HUES64 (cell line): ENCODE results near the gene KCNK3.

Experiments used
- H3K27ac ChIP-seq: 2 replicates; pipeline ENCODE4 v1.7.0; 2013; ENCODE audit warnings: low read depth, low read length, inconsistent platforms
- H3K27me3 ChIP-seq: 2 replicates; pipeline ENCODE4 v1.6.1; 2013; ENCODE audit warnings: mild to moderate bottlenecking, low read length; ENCODE audit not compliant: insufficient read depth
- H3K36me3 ChIP-seq: 2 replicates; pipeline ENCODE4 v1.6.1; 2013; ENCODE audit warnings: mild to moderate bottlenecking, low read length; ENCODE audit not compliant: insufficient read depth
- H3K4me1 ChIP-seq: 2 replicates; pipeline ENCODE4 v1.6.1; 2013; ENCODE audit warnings: mild to moderate bottlenecking, low read length, moderate library complexity; ENCODE audit not compliant: insufficient read depth
- H3K4me3 ChIP-seq: 2 replicates; pipeline ENCODE4 v1.5.1; 2013; ENCODE audit warnings: mild to moderate bottlenecking, low read length, moderate library complexity
- H3K9ac ChIP-seq: 2 replicates; pipeline ENCODE4 v1.6.1; 2013; ENCODE audit warnings: mild to moderate bottlenecking, low read depth, low read length
- H3K9me3 ChIP-seq: 2 replicates; pipeline ENCODE4 v1.6.1; 2013; ENCODE audit warnings: low read depth, low read length; ENCODE audit not compliant: insufficient read depth
- WGBS: fragments of 150-250, 120-280 bp; methylation state at CpG from one replicate; pipeline ENCODE4 v1.1.7; 2013; ENCODE audit warnings: missing lambda C conversion rate; 5-methylcytosine and 5-hydroxymethylcytosine counted together

Gene KCNK3

DNA sequence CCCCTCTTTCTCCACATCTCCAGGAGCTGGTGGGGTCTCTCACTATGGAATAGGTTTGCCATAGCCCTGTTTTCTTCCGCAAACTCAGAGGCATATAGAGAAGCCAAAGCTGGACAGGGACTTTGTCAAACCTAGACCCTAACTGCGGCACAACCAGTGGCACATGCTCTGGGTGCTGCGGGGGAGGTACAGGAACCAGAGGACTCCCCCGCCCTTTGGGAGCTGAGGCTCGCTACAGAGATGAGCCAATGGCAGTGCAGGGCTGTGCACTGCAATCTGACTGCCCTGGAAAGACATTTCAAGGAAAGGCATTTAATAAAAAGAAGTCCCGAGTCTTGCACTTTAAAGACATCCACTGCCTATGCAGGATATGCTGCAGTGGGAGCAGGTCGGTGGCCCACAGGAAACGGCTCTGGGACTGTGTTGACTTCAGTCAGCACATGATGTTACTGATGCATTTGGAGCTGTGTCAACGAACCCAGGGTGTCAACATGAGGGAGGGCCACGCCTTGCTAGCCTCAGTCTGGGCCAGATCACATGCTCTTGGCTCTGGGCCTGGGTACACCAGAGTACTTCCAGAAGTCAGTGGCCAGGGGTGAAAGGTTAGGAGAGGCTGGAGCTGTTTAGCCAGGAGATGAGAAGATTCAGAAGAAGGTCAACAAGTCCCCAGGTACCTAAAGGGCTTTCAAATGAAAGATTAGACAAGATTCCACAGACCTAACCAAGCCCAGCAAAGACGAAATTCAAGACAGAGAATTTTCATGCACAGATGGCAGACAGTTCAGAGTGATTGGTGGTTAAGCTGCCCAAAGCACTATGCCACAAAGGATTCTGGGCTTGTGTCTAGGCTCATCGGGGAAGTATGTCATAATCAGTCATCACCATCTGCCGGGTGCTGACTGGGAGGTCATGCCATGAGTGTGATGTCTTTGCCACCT is 79.8 kb downstream of the KCNK3 start:
- H3K9ac ChIP-seq: peak overlapping the region; percentile 31; the same call in 1 of the 2 replicates
- no peak overlapping the region for H3K4me3 ChIP-seq
- no peak overlapping the region for H3K27ac ChIP-seq
- peaks cover 32% of the 10 kb centered on the region for H3K36me3 ChIP-seq
- no peaks in the 10 kb centered on the region for H3K9me3 ChIP-seq
- H3K27me3 ChIP-seq: no peaks in the 10 kb centered on the region
- 93% methylated on average over 13 of the region's 13 CpGs for WGBS
- H3K4me1 ChIP-seq: peaks cover 9% of the 10 kb centered on the region; the same call in 1 of the 2 replicates

DNA sequence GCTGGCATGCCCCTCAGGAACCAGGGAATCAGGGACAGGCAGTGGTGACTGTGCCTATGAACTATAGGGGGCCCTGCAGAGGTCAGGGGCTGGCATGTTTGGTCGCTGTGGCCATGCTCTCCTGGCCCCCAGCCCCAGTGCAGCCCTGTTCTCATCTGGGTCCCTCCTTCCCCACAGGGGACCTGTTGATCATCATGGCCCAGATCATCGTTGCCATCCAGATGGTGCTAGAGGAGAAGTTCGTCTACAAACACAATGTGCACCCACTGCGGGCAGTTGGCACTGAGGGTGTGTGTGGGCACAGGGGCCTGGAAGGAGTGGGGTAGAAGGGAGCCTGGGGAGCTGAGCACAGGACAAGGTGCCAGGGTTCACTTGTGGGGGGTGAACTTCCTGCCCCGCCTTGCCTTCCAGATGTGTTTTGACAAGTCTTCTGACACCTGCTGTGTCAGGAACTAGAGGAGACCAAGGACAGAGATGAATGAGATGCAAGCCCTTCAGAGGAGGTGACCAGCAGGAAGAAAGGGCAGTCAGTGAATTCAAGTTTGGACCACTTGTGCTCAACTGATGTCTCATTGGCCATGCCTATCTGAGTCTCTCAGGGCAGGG is 83.8 kb downstream of the KCNK3 start:
- H3K36me3 ChIP-seq: peaks cover 51% of the 10 kb centered on the region
- no peak overlapping the region for H3K9ac ChIP-seq
- no peaks in the 10 kb centered on the region for H3K9me3 ChIP-seq
- no peak overlapping the region for H3K4me3 ChIP-seq
- 91% methylated on average over 5 of the region's 5 CpGs for WGBS
- no peaks in the 10 kb centered on the region for H3K27me3 ChIP-seq
- H3K4me1 ChIP-seq: no peaks in the 10 kb centered on the region
- H3K27ac ChIP-seq: no peak overlapping the region

- no peaks in the 10 kb centered on the region for H3K27me3 ChIP-seq
- no peaks in the 10 kb centered on the region for H3K9me3 ChIP-seq
- no peak overlapping the region for H3K4me3 ChIP-seq
- no peak overlapping the region for H3K27ac ChIP-seq
- no peaks in the 10 kb centered on the region for H3K4me1 ChIP-seq
- H3K9ac ChIP-seq: no peak overlapping the region
- WGBS: 95% methylated on average over 18 of the region's 18 CpGs
- H3K36me3 ChIP-seq: peaks cover 49% of the 10 kb centered on the region
These were observed 85.6 kb downstream of the KCNK3 start for GRCh38 chr2:26778098-26778497.

- no peaks in the 10 kb centered on the region for H3K9me3 ChIP-seq
- WGBS: 85% methylated on average over 2 of the region's 3 CpGs
- no peaks in the 10 kb centered on the region for H3K27me3 ChIP-seq
- no peak overlapping the region for H3K27ac ChIP-seq
- H3K9ac ChIP-seq: no peak overlapping the region
- no peaks in the 10 kb centered on the region for H3K4me1 ChIP-seq
- no peak overlapping the region for H3K4me3 ChIP-seq
- H3K36me3 ChIP-seq: peaks cover 49% of the 10 kb centered on the region
These were observed 86.0 kb downstream of the KCNK3 start for GRCh38 chr2:26778507-26778906.

DNA sequence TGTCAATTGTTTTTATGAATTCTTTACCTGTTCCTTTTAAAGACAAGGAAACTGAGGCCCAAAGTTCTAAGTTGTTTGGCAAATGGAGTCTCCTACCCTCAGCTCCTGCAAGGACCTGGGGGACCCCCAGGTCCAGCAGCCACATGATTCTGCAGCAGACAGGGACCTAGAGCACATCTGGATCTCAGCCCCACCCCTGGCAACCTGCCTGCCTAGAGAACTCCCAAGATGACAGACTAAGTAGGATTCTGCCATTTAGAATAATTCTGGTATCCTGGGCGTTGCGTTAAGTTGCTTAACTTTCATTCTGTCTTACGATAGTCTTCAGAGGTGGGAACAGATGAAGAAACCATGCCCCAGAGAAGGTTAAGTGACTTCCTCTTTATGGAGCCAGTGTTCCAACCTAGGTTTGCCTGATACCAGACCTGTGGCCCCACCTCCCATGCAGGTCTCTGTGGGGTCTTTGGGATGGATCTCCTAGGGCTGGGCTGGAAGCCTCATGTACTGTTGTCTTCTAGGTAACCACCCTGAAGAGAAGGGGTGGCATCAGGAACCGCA is 87.8 kb downstream of the KCNK3 start:
- peaks cover 36% of the 10 kb centered on the region for H3K36me3 ChIP-seq
- no peak overlapping the region for H3K27ac ChIP-seq

More for the DNA sequence above, 87.8 kb downstream of the KCNK3 start:
- Histone ChIP-seq H3K4me3 (no peak overlapping the region), H3K27me3 (0 out of 2 replicates have a peak, but pooled peaks cover 2% of the 10 kb centered on the region), H3K9ac (no peak overlapping the region), H3K9me3 (no peaks in the 10 kb centered on the region), H3K4me1 (no peaks in the 10 kb centered on the region)
- 95% methylated on average over 4 of the region's 4 CpGs for whole genome bisulfite sequencing
